Retina (tissue), 1 donor: Measurements from ENCODE around the gene GALNTL6.
A peak's percentile ranks its signal among the peaks of the same experiment; 100 is the strongest.
"Not testable (repeated sequence)": the region's sequence is repeated elsewhere in the genome, so short reads cannot be mapped to it uniquely, and the experiment has no call there.

Experiments used
- DNase-seq: peaks from one replicate; pipeline ENCODE4 v3.0.0-alpha.2; 2016

The GALNTL6 gene

DNA sequence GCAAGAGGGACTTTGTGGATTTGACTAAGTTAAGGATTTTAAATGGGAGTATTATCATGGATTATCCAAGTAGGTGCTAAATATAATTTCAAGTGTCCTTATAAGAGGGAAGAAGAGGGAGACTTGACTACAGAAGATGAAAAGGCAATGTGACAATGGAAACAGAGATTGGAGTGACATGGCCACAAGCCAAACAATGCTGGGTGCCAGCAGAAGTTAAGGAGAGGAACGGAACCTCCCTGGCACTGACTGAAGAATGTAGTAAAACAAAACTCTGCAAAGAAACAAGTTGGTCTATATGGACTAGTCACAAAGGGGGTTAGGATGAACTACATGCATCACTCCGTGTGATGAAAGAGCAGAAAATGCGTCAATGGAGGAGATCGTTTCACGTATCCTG is 959.6 kb downstream of the GALNTL6 start:
- DNase-seq = no peak

DNA sequence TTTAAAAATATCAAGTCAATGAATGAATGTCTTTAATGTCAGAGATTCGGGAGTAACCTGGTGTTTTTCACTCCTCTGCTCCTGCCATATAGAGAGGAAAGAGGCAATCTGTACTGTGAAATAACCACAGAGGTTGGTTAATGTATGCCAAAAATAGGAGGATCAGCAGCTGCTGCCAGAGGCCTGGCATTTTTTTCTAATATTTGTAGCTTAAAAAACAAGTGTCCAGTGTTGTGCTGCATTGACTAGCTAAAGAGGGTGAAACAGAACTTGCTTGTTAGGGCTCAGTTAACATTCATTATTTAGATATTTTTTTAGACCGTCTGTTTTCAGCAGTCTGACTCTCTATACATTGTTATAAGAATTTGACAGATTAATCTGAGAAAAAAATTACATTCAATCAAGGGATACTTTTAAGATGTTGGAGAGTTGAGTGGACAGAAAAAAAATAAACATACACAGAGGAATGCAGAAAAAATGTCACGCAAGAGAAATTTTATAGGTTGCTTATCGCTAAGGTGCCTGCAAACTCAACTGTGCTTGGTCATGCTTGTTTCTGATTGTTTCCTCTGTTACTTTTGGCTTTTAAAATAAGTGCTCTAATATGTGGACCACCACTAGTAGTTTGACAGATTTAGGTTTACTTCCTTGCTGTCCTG is 963.1 kb downstream of the GALNTL6 start:
- no peak for DNase-seq

DNA sequence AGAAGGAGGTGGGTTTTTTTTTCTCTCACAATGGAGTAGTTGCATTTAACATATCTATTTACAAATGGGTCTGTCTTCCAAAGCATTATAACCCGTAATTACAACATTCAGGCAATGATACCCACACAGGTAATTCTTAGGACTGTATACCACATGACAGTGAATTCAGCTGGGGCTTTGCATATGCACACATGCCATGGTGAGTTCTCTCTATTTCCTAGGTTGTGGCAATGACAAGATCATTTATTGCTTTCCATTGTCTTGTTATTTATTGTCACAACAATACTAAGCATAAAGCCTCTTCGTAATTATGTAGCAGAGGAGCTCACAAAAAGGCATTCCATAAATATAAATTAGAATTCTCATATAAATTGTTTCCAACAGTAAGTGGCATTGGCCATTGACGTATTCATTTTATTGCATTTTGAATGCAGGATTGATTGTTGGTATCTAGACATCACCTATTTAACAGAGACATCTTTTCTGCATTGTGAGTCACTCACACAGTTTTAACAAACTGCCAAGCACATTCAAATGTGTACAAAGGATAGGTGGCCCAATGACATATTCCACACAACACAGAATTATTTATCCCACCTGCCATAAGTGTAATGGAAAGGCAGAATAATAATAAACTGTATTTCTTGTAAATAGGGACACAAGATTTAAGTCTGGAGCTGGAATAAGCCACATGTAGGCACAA is 964.7 kb downstream of the GALNTL6 start:
- DNase-seq = no peak

DNA sequence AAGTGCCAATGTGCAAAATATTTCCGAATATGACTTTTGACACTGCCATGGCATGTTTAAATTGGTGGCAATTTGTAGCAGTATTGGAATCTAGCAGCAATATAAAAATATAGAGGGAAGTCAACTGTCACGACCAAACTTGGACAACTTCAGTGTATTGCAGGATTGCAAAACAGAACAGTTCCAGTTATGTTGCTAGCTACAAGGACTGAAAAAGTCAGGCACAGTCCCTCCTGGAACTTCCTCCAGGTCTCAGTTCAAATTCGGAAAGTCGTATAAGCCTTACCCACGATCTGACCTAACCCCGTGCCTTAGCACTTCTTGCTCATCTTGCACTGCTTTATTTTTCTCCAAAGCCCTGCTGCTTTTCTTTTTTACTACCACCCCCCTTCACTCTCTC is 965.4 kb downstream of the GALNTL6 start:
- DNase-seq = no peak

DNA sequence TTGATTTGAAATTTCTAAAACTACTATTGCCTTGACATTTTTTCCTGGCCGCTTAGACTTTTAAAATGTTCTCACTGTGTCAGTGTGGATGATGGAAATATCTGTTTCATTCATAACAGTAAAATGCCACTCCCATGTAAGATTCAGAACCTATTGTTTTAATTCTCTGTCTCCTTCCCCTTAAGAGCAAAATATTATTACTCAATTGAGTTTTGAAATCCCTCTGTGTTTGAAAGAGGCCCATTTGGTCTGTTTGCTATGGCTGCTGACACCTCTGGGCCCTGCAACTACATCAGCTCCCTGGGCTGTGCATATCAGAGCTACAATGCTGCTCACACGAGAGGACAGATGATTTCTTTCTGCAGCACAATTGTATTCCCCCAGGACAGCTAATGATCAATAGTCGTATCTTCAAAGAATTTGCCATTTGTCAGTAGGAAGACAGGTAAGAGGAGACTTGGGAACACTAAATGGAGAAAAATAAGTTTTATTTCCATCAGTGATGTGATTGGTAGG is 967.4 kb downstream of the GALNTL6 start:
- DNase-seq = no peak

DNA sequence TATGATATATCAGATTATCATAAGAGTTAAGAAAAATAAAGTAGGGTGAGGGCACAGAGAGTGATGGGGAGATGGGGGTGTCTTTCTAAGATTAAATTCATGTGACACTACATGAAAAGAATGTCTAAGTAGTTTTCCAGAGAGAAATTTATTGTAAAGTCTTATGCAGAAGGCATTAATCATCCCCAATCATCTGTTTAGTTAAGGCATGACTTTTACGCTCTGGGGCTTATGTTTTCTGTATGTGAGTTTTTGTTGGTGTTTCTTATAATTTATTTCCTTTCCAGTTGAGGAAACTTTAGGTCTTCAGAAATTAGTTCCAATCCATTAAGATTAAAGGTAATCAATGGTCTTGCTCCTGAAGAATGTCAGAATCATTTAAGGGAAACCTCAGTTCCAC is 972.4 kb downstream of the GALNTL6 start:
- DNase-seq = no peak

DNA sequence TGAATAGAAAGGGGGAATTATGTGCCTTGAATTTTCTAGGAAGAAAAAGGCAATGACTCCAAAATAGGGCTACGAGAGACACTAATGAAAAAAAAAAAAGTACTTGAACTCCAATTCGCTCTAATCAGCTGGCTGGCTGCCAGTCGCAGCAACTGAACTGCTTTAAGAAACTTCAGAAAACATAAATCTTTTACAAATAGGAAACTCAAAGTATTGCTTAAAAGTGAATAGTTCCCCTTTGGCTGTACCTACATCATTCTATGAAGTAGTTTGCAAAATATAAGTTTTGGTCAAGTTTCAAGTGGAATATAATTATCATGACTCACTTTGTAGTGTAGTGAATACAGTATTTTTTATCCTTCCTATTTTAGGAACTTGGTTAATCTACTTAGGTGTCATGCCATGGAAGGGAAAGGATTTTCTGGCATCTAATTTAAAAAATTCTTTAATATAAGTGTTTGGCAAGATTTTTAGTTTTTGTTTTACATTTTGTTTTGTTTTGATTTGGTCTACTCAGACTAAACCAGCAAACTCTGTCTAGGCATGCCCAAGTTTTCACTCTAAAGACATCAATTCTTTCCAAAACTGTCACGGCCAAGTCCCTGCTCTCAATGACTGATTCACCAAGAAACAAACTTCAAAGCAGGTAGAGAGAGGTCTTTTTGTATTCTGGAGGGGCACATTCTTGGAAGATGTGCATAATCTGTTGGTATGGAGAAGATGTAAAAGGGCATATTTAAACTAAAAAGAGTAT is 973.0 kb downstream of the GALNTL6 start:
- no peak for DNase-seq

DNA sequence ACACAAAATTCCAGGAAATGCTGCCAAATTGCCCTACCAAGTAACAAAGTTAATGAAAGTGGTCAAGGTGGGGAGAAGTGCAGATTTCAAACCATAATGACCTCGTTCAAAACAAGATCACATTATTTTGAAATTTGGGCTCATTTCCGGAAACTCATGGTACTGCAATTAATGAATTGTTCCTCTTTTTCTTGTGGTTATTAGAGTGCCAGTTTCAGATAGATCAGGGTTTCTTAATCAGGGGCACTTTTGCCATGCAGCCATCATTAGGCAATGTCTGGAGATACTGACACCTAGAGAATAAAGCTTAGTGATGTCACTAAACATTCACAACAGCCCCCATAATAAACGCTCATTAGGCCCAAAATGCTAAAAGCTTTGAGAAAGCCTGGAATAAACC is 973.9 kb downstream of the GALNTL6 start:
- no peak for DNase-seq

DNA sequence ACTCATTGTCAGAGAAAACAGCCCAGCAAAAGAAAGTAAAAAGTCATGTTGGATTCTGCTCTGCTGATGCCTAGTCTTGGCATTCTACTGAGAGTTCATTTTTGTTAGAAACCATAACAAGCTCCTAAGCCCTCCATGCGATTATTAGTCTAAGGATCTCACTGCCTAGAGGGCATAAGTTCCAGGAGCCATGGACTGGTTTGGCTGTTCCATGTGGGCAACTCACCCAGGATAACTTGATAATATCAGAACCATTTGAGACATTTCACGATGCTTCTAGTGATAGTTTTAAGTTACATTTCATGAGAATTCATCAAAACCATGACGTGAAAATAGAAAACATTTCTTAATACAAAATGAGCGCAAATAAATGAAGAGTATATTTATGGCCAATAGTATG is 978.6 kb downstream of the GALNTL6 start:
- DNase-seq = no peak

DNA sequence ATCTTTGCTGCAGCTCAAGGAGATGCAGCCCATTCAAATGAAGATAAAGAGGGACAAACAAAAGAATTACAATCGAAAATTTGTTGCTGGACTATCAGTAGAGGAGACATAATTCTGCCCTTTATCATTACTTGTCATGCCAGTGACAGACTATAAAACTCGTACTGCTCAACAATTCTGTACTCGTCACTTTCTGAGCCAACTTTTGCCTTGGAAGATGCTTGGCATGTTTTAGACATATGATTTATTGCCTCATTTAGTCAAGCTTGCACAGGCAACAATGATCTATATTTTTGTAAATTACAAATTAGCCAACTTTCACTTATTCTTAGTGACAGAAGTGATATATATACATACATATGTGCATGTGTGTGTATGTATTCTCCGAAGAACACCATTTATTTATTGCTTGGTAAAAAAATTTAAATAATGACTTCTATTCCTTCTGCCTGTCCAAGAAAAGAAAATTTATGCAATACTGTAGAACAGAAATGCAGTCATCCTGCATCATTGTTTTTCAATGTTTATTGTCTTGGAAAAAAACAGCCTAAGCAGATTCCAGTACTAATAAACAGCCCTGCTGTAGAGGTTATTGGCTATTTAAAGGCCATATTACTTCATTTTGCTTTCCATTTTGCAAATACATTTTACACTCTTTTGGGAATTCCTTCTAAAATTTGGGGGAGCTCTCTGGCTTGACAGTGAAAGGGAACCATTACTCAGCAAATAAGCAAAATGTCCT is 980.5 kb downstream of the GALNTL6 start:
- DNase-seq = no peak

DNA sequence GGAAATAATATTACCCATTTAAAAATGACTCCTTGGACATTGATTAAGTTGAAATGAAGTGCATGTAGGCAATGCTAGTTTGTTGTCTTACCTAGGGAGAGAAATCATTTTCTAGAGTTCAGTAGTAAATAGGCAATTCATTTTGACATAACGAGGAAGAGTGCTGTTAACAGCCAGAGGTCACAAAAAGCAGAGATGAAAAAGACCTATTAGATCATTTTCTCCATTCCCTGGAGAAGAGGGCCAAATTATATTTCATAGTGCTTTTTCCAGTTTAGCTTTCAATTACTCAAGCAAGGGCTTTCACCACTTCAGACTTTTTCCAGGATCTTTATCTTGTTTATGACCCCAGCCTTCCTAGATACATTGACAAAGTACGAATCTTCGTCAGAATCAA is 981.1 kb downstream of the GALNTL6 start:
- no peak for DNase-seq

DNA sequence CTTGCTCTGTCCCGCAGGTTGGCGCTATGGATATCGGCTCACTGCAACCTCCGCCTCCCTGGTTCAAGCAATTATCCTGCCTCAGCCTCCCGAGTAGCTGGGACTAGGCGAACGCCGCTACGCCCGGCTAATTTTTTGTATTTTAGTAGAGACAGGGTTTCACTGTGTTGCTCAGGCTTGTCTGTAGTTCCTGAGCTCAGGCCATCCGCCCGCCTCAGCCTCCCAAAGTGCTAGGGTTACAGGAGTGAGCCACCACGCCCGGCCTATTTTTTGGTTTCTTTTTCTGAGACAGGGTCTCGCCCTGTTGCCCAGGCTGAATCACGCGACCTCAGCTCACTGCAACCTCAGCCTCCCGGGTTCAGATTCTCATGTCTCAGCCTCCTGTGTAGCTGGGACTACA is 984.1 kb downstream of the GALNTL6 start:
- DNase-seq = not testable (repeated sequence)

DNA sequence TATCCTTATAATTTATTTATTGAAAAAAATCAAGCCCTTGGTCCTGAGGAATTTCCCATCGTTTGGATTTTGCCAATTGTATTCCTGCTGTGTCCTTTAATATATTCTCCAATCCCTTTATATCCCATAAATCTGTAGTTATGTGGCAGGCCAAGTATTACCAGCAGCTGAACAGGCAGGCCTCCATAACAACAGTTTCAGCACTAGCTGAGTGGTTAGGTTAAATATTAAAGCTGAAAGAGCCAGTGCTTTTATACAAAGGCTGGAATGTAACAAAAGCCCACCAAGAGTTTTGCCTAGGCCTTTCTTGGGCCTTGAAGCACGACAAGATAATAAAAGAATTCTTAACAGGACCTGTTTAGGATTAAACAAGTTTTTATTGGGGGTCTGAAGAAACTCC is 988.8 kb downstream of the GALNTL6 start:
- DNase-seq = no peak

DNA sequence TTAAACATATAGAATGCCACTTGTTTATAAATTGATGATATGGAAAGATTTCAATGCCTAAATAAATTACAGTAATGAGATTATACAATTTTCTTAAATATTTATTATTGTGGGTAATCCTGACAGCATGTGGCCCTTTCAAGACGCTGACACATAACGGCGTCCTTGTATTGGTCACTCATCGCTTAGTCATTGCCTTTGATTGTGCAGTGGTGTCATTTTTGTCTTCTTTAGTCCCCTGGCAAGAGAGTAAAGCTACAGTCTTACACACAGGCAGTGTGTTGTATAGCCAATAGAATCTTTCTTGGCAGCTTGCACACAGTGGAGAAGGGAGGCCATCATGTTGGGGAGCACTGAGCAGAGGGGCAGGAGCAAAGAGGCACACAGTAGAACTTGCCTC is 993.6 kb downstream of the GALNTL6 start:
- no peak for DNase-seq

DNA sequence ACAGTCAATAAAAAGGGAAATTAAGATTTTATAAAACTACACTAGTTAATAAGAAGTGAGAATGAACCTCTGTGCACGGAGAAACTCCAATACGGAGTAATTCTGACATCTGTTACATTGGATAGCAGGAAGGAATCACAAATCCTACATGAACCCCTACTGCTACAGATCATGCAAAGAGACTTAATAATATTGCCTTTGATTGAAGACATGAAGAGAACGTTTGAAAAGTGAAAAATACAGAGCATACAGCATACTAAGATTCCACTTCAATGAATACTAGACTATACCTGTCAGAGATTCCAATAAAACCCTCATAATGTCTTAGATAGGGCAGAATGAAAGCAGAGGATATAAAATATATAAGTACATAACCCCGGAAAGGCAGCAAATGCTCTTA is 995.0 kb downstream of the GALNTL6 start:
- no peak for DNase-seq

DNA sequence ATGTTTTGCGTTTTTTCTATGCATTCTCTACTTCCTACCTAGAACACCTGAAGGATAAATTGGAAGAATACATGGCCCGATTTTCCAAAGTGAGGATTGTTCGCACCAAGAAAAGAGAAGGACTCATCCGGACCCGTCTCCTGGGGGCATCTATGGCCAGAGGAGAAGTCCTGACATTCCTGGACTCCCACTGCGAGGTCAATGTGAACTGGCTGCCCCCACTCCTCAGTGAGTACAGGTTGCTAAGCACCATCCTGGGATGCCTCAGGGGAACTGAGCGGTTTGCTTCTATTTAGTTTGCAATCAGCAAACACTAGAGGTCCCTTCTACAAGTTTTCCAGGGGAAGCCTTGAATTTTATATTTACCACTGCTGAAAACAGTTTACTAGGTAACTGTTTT is 996.1 kb downstream of the GALNTL6 start:
- no peak for DNase-seq

DNA sequence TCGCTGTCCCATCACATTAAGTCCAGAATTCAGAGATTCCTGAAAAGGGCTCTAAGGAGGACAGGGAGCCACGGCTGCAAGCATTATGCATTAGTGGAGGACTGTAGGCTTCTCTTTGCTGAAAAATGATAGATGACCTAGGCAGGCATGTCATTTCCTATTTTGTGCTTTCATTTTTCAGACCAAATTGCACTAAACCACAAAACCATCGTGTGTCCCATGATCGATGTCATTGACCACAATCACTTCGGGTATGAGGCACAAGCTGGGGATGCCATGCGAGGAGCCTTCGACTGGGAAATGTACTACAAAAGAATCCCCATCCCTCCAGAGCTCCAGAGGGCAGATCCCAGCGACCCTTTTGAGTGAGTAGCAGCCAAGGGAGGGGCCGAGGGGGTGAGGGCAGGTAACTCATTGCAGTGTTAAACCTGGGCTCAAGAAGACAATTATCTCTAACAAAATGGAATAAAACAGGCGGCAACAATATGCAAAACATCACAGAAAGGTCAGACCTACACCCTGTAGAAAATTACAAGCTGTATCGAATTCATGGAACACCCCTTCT is 1000.2 kb downstream of the GALNTL6 start:
- peak; percentile 71 for DNase-seq

DNA sequence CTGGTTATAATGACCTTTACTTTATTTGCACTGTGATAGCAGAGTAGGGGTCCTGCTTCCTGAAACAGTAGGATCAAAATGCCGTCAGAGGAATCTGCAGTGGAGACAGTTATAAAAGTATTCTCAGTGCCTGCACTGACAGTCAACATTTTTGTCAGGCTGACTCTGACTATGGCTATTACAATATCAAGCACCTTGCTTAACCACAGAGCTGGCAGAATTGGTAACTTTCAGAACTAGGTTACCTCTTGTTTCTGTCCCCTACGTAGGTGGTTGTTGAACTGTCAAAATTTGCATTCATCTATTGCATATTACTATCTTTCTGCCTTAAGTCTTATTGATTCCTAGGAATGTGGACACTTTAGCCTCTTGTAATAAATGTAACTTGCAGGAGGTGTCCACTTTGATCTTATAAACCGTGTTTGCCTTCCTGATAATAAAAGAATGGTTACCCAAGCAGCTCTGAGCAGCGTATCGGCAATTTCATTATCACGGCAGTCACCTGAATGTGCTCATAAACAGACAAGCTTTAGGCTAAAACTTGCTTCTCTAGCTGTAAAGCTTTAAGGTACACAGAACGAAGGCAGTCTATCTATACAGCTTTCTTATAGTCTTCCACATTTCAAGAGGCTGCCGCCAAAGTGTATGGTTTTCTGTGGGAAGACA is 1002.4 kb downstream of the GALNTL6 start:
- no peak for DNase-seq

DNA sequence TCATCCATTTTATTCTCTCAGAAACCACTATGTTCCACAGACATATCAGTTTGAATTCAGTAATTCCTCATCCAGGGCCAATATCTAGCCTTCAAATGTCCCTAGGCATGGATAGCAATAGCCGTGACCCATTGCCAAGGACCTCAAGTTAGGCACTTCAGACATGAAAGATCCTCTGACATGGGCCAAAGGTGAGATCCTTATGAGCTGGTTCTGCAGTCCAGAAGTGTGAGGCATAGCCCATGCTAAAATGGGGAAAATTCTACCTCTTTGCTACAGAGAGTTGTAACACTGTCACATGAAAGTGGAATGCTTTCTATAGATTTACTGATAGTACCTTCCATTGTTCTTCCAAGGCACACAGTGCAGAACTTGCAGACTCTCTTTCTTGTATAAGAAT is 1005.7 kb downstream of the GALNTL6 start:
- DNase-seq = no peak

DNA sequence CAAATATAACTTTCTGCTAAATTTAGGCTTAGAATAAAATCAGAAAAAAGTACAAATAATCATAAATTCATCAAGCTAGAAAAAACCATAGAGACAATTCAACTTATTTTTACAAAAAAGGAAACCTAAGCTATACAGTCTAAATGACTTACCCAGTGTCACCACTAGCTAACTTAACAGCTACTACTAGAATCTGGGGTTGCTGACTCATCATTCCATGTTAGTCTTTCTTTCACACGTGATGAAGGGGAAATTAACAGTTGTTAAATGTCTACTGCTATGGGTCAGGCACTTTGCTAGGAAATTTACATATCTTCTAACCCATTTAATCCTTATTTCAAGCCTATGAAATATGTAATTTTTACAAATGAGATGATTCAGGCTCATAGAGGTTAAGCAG is 1006.1 kb downstream of the GALNTL6 start:
- no peak for DNase-seq

DNA sequence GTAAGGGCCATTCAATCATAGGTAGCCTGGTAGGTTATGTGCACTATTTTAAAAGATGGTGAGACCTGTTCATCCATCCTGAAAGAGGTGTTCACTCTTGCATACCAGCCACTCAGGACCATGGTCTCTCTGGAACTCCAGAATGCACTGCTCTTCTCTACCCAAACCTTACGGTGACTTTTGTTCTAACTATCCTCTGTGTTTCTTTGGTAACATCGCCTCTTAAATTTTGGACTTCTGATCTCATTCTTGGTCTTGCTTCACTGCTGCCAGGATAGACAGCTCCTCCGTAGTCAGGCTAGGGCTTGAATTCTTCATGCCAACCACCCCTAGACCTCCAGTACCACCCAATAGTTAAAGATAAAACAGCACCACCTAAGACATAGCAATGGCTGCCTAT is 1009.1 kb downstream of the GALNTL6 start:
- DNase-seq = no peak

DNA sequence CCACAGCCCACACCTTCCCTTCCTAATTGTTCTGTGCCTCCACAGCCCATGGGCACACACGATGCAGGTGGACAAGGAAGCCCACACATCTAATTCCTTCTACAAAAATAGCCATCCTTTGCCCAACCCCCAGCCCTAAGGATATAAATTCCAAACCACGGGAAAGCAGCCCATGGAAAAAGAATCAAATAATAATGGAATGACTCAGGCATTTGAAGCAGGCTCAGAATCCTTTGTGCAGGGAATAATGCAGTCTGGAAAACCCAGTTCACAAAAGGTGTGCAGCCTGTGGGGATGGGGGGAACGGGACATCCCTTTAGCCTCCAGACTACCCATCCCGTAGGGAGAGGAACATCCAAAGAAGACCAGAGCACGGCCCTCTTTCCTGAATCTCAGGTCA is 1013.1 kb downstream of the GALNTL6 start:
- no peak for DNase-seq
